ENCODE results near the gene TRPV4.

- TF ChIP-seq GATA2 (IDR thresholded peaks at IDR 0.05; ENCODE audit: low read depth, low read length) (no peak), GATA3 (IDR thresholded peaks at IDR 0.05; ENCODE audit: low read depth, low read length) (no peak)
These were observed 24.1 kb downstream of the TRPV4 start for GRCh38 chr12:109808876-109809646.

All from SH-SY5Y (cell line).